Sigmoid colon (tissue), 7 donors: ENCODE measurements around the gene PXDN. TPM values are rescaled to one million over a fixed set of nuclear protein-coding genes. Genes with fewer than 3 reads are reported as not detected.

Experiments
- DNase-seq: peaks from one replicate; pipeline ENCODE4 v3.0.0-alpha.2; 2019
- H3K27ac ChIP-seq, 4 donors: fragments of 200-600 bp; sonication (generic); one replicate each; pipeline ENCODE4 v1.5.1; 2016 to 2019; ENCODE audit warnings: mild to moderate bottlenecking in 1 of 4
- H3K27me3 ChIP-seq, 3 donors: fragments of 200-600 bp; sonication (generic); one replicate each; pipeline ENCODE4 v1.5.1; 2019; ENCODE audit warnings: mild to moderate bottlenecking in 1 of 3
- H3K36me3 ChIP-seq, 4 donors: fragments of 200-600 bp; sonication (generic); one replicate each; pipeline ENCODE4 v1.5.1; 2016 to 2019
- H3K4me1 ChIP-seq, 4 donors: fragments of 200-600 bp; sonication (generic); one replicate each; pipeline ENCODE4 v1.5.1; 2017 to 2019
- H3K4me3 ChIP-seq, 4 donors: fragments of 200-600 bp; sonication (generic); one replicate each; pipeline ENCODE4 v1.5.1; 2017 to 2019; ENCODE audit warnings: mild to moderate bottlenecking in 2 of 4, moderate library complexity in 1 of 4
- H3K9me3 ChIP-seq, 4 donors: fragments of 200-600 bp in 3 of 4; sonication (generic) in 3 of 4; one replicate each; pipeline versions ENCODE4 v1.5.1 to v1.6.1; 2013 to 2019
- EP300 ChIP-seq, 4 donors: sonication (generic); formaldehyde crosslinking; IDR thresholded peaks; one replicate each; pipeline ENCODE4 v1.6.1; 2017; ENCODE audit warnings: antibody characterized with exemption in 4 of 4
- POLR2A ChIP-seq, 2 donors: fragments of 450-650 bp; IDR thresholded peaks; one replicate each; pipeline ENCODE4 v1.6.1; 2016; ENCODE audit warnings: antibody characterized with exemption in 2 of 2, mild to moderate bottlenecking in 2 of 2, moderate library complexity in 2 of 2
- POLR2AphosphoS5 ChIP-seq, 4 donors: sonication (generic); formaldehyde crosslinking; IDR thresholded peaks; one replicate each; pipeline ENCODE4 v1.6.1; 2017; ENCODE audit warnings: antibody characterized with exemption in 4 of 4
- WGBS, 2 donors: extraction: QIAGEN DNeasy Blood & Tissue Kit; methylation state at CpG; one replicate each; pipeline ENCODE4 v1.1.7; 2013; 5-methylcytosine and 5-hydroxymethylcytosine counted together
- intact Hi-C: fragments of 100-400 bp; cut with DNase I; formaldehyde crosslinking; loops from one replicate; pipeline ENCODE4 v1.15.1; 2023
- polyA plus RNA-seq, 3 donors: library from polyadenylated mRNA; stranded (reverse); fragments of 200-250 nt; gene quantifications; one replicate each; pipeline ENCODE4 v1.2.3, GENCODE V29; 2013
- total RNA-seq, 4 donors: library from RNA; depleted of rRNA; stranded (reverse); fragments of >200 nt; gene quantifications; one replicate each; pipeline ENCODE4 v1.1.0, GENCODE V29; 2016
- TF ChIP-seq, protein P1 (sequence below), 4 experiments: fragments of 450-650 bp in 3 of 4; fragments of 200-600 bp in 1 of 4; IDR thresholded peaks; one replicate each; pipeline ENCODE4 v1.5.1; 2016 to 2019; ENCODE audit warnings: antibody characterized with exemption in 4 of 4, mild to moderate bottlenecking in 3 of 4, moderate library complexity in 2 of 4
- donor health status: healthy with polysubstance abuse.
- donor health status: Bipolar disorder and iron deficiency.
- donor health status: healthy.

PXDN gene
- total and polyA plus RNA-seq, 7 donors, result 1.2 to 126 (median 34.4) TPM

DNA sequence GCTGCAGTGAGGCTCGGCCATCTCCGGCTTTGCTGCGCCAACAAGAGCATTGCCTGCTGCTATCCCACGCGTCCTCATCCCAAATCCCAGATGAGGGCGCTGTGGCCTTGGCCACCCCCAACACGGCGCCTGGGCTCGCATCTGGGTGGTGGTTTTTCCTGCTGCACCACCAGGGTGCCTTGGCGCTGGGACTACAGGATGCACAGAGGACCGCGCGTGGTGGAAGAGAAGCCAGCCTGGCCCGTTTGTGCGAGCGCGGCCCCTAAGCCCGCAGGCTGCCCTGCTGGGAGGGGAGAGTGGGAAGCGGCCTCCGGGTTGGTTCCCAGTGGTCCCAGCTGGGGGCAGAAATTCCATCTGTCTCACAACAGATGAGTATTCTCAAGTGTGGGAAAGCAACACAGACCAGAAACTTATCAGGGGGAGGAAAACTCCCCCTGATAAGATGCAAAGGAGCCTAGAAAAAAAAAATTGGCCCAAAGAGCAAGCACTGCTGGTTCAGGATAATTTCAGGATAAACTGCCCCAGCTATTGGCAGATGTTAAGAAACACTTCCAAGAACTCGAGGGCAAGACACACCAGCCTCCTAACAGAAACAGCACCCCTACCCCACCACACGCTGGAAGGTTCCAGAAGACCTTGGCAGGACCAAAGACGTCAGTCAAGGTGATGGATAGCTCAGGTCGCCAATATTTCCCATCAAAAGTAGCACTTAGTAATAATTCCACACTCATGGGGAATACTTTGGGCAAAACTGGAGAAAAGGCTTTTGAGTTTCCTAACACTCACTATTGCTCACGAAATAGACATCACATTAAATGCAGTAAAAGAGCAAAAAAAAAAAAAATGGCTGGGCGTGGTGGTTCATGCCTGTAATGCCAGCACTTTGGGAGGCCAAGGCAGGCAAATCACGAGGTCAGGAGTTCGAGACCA, 152.1 kb downstream of the PXDN start:
- H3K4me1 ChIP-seq, result peaks cover 0 to 36% (median 25%) of the 10 kb centered on the region in 4 donors
- 25 to 34% methylated on average over 28 of the region's 28 CpGs for WGBS, 2 donors
- H3K27ac ChIP-seq, result peak overlapping the region in 3 of 4 donors; percentile 30 to 70 (median 57)
- TF ChIP-seq EP300 (IDR thresholded peaks at IDR 0.05) (no peak), POLR2AphosphoS5 (IDR thresholded peaks at IDR 0.05) (peak in 3 of 4 donors; percentile 23 to 57 (median 51)), POLR2A (IDR thresholded peaks at IDR 0.05) (no peak)
- TF ChIP-seq, protein P1, sequence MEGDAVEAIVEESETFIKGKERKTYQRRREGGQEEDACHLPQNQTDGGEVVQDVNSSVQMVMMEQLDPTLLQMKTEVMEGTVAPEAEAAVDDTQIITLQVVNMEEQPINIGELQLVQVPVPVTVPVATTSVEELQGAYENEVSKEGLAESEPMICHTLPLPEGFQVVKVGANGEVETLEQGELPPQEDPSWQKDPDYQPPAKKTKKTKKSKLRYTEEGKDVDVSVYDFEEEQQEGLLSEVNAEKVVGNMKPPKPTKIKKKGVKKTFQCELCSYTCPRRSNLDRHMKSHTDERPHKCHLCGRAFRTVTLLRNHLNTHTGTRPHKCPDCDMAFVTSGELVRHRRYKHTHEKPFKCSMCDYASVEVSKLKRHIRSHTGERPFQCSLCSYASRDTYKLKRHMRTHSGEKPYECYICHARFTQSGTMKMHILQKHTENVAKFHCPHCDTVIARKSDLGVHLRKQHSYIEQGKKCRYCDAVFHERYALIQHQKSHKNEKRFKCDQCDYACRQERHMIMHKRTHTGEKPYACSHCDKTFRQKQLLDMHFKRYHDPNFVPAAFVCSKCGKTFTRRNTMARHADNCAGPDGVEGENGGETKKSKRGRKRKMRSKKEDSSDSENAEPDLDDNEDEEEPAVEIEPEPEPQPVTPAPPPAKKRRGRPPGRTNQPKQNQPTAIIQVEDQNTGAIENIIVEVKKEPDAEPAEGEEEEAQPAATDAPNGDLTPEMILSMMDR (IDR thresholded peaks at IDR 0.05), result peak; percentile 68 to 87 (median 84)
- H3K27me3 ChIP-seq, result no peaks in the 10 kb centered on the region
- no peaks in the 10 kb centered on the region for H3K9me3 ChIP-seq
- peak; percentile 92 for DNase-seq
- H3K36me3 ChIP-seq, result no peaks in the 10 kb centered on the region
- H3K4me3 ChIP-seq, result peak overlapping the region in 1 of 4 donors; percentile 2
- intact Hi-C loops, result loop anchor here (2.0 to 5.0 kb wide), 3 partner anchors 60 to 175 kb away; no protein-coding TSS in a partner anchor

DNA sequence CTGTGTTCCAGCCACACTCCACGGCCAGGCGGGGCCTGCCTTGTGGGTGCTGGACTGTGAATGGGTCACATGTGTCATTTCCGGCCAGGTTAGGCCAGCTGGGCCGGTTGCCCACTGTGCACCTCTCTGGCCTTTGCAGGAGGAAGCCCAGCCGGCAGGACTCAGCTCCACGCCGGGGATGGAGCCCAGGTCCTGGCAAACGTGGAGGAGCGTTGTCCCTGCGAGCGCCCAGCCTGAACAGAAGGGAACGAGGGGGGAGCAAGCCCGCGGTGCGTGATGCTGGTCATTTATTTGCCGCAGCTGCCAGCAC, 152.9 kb downstream of the PXDN start:
- DNase-seq, result no peak
- H3K9me3 ChIP-seq, result no peaks in the 10 kb centered on the region
- no peaks in the 10 kb centered on the region for H3K36me3 ChIP-seq
- H3K4me3 ChIP-seq, result no peak overlapping the region
- H3K4me1 ChIP-seq, result peaks cover 0 to 36% (median 25%) of the 10 kb centered on the region in 4 donors
- no peak for TF ChIP-seq POLR2A (IDR thresholded peaks at IDR 0.05)
- TF ChIP-seq, protein P1 (IDR thresholded peaks at IDR 0.05), result no peak
- TF ChIP-seq POLR2AphosphoS5 (IDR thresholded peaks at IDR 0.05), result no peak
- TF ChIP-seq EP300 (IDR thresholded peaks at IDR 0.05), result no peak
- H3K27me3 ChIP-seq, result no peaks in the 10 kb centered on the region
- 65 to 68% methylated on average over 16 of the region's 16 CpGs for WGBS, 2 donors
- intact Hi-C loops, result loop anchor here (5.0 kb wide), 2 partner anchors 61 to 176 kb away; no protein-coding TSS in a partner anchor
- H3K27ac ChIP-seq, result peak overlapping the region in 3 of 4 donors; percentile 30 to 70 (median 57)

DNA sequence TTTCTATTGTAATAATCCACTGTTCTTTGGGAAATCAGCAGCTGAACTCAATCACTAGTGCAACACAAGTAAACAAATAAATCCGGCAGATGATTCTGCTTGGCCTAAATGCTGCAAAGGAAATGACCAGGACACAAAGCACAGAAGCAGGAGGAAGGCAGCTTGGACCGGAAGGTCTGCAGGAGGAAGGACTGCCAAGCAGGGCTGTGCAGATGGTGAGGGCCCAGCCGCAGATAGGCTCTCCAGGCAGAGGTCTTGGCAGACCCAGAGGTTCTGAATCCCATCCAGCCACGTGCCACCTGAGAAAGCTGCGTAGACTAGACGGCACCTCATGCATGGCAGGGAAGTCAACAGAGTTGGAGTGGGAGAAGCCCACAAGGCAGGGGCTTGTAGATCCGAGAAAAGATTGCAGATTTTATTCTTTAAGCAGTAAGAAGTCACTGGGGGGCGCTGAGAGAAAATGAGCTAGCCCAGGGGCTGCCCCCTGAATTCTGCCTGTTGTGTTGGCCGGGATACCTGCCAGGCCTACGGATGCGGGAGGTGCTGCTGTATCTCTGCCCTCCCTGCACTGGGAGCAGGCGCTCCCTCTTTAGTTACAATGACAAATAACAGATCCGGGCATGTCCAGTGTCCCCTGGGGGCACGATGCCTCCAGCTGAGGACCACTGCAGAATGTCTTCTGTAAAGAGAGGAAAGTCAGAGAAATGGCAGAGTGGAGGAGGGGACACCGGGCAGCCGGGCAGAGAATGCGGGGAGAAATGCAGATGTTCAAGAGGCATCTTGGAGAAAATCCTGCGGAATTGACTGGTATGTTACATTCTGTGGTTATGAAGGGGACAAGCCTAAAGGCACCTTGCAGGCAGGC, 153.5 kb downstream of the PXDN start:
- intact Hi-C loops, result loop anchor here (5.0 kb wide), 2 partner anchors 61 to 176 kb away; no protein-coding TSS in a partner anchor

DNA sequence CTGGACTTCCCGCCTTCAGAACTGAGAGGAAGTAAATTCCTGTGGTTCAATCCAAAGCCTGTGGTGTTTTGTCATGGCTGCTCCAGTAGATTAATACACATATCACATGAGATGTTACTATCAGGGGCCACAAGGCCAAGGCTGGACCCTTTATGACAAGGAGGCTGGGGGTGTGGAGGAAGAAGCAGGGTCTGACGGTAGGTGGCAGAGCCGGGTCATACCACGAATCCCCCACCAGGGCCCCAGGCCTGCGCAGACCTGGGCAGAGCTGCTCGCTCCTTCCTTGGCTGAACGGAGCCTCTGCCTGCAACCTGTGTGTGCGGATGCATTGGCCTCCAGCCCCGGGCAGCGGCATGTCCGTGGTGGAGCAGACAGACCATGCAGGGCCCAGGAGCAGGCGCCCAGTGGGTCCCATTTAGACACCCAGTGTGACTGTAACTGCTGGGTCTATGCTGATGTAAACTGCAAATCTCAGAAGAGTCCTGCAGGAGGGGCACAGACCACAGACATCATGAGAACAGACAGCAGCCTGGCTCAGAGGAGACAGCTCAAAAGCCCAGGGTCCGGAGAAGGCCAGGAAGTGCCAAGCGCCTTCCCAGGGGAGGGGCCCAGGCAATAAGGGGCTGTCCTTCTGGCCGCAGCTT, 155.2 kb downstream of the PXDN start:
- 73 to 88% methylated on average over 15 of the region's 15 CpGs for WGBS, 2 donors

More for the DNA sequence above, 153.5 kb downstream of the PXDN start:
- no peaks in the 10 kb centered on the region for H3K36me3 ChIP-seq
- no peak overlapping the region for H3K4me3 ChIP-seq
- H3K4me1 ChIP-seq, result peaks cover 0 to 36% (median 25%) of the 10 kb centered on the region in 4 donors
- H3K27me3 ChIP-seq, result no peaks in the 10 kb centered on the region
- 76 to 86% methylated on average over 18 of the region's 18 CpGs for WGBS, 2 donors
- H3K9me3 ChIP-seq, result no peaks in the 10 kb centered on the region
- peak overlapping the region in 2 of 4 donors; percentile 57 to 70 for H3K27ac ChIP-seq
- no peak for DNase-seq
- TF ChIP-seq POLR2AphosphoS5 (IDR thresholded peaks at IDR 0.05) (peak in 1 of 4 donors; percentile 34), POLR2A (IDR thresholded peaks at IDR 0.05) (no peak)

More for the DNA sequence above, 155.2 kb downstream of the PXDN start:
- H3K4me1 ChIP-seq, result peaks cover 0 to 31% (median 24%) of the 10 kb centered on the region in 4 donors
- no peaks in the 10 kb centered on the region for H3K9me3 ChIP-seq
- H3K36me3 ChIP-seq, result no peaks in the 10 kb centered on the region
- TF ChIP-seq POLR2AphosphoS5 (IDR thresholded peaks at IDR 0.05), result no peak
- no peak for TF ChIP-seq EP300 (IDR thresholded peaks at IDR 0.05)
- TF ChIP-seq, protein P1 (IDR thresholded peaks at IDR 0.05), result no peak
- no peak for TF ChIP-seq POLR2A (IDR thresholded peaks at IDR 0.05)
- H3K27ac ChIP-seq, result no peak overlapping the region
- H3K4me3 ChIP-seq, result no peak overlapping the region
- no peaks in the 10 kb centered on the region for H3K27me3 ChIP-seq
- intact Hi-C loops, result no loop called here
- DNase-seq, result no peak
